WTC11 (cell line): ENCODE measurements around the gene RFX8. TPM values are rescaled to one million over a fixed set of nuclear protein-coding genes. Genes with fewer than 3 reads are reported as not detected.
A peak's percentile ranks its signal among the peaks of the same experiment; 100 is the strongest.

Experiments
- ATAC-seq: fragments of 200-7000 bp; cut with Tn5 transposase; 2 replicates; pipeline ENCODE4 v1.10.0; 2021; ENCODE audit warnings: mild to moderate bottlenecking, moderate library complexity
- CTCF ChIA-PET: fragments of 300-600 bp; sonication (Branson Sonifier 250); formaldehyde crosslinking; loops from one replicate; lab custom pipeline; 2021; ENCODE audit warnings: antibody characterized with exemption; lab: Charles Lee
- POLR2A ChIA-PET: fragments of 350-600 bp; sonication (Branson Sonifier 250); formaldehyde crosslinking; loops from one replicate; lab custom pipeline; 2021; ENCODE audit warnings: antibody characterized with exemption; lab: Charles Lee
- DNase-seq: peaks from one replicate; pipeline ENCODE4 v3.0.0; 2021; ENCODE audit warnings: low spot score
- H3K27ac Mint-ChIP-seq: 2 replicates; pipeline ENCODE4 v1.8.0; 2021; ENCODE audit warnings: mixed read lengths
- H3K27me3 Mint-ChIP-seq: 2 replicates; pipeline ENCODE4 v1.8.0; 2021; ENCODE audit warnings: low read depth, mild to moderate bottlenecking, moderate library complexity, mixed read lengths
- H3K36me3 Mint-ChIP-seq: 2 replicates; pipeline ENCODE4 v1.8.0; 2021; ENCODE audit warnings: mixed read lengths
- H3K4me1 Mint-ChIP-seq: 2 replicates; pipeline ENCODE4 v1.8.0; 2022; ENCODE audit warnings: mixed read lengths
- H3K4me3 Mint-ChIP-seq: 2 replicates; pipeline ENCODE4 v1.8.0; 2021; ENCODE audit warnings: mild to moderate bottlenecking, moderate library complexity, mixed read lengths
- H3K9me3 Mint-ChIP-seq: 2 replicates; pipeline ENCODE4 v1.8.0; 2021; ENCODE audit warnings: mixed read lengths
- FOXJ3 ChIP-seq: sonication (generic); formaldehyde crosslinking; IDR thresholded peaks from 2 replicates; pipeline ENCODE4 v1.9.0; 2021; ENCODE audit warnings: missing genetic modification reagents, mild to moderate bottlenecking, borderline replicate concordance
- FOXK1 ChIP-seq: sonication (generic); formaldehyde crosslinking; IDR thresholded peaks from 2 replicates; pipeline ENCODE4 v1.8.0; 2022; ENCODE audit warnings: mild to moderate bottlenecking, moderate library complexity, missing genetic modification reagents
- KAT7 ChIP-seq: sonication (generic); formaldehyde crosslinking; IDR thresholded peaks from 2 replicates; pipeline ENCODE4 v1.8.1; 2023; ENCODE audit warnings: missing genetic modification reagents, mild to moderate bottlenecking, borderline replicate concordance
- MXD4 ChIP-seq: fragments of 250-450 bp; sonication (Bioruptor Pico); IDR thresholded peaks from 2 replicates; pipeline ENCODE4 v1.8.0; 2021; ENCODE audit warnings: mild to moderate bottlenecking, moderate library complexity, borderline replicate concordance
- OVOL2 ChIP-seq: fragments of 250-450 bp; sonication (Bioruptor Pico); IDR thresholded peaks from 2 replicates; pipeline ENCODE4 v1.9.0; 2021; ENCODE audit warnings: mild to moderate bottlenecking, borderline replicate concordance
- RORB ChIP-seq: fragments of 250-450 bp; sonication (Bioruptor Pico); IDR thresholded peaks from 2 replicates; pipeline ENCODE4 v1.9.0; 2021; ENCODE audit warnings: mild to moderate bottlenecking
- SMAD4 ChIP-seq: sonication (generic); formaldehyde crosslinking; IDR thresholded peaks from 2 replicates; pipeline ENCODE4 v1.8.0; 2022; ENCODE audit warnings: mild to moderate bottlenecking, missing genetic modification reagents
- SP1 ChIP-seq: sonication (generic); formaldehyde crosslinking; conservative IDR thresholded peaks from 2 replicates; pipeline ENCODE4 v1.8.1; 2022; ENCODE audit warnings: missing genetic modification reagents
- TCF7 ChIP-seq: sonication (generic); formaldehyde crosslinking; IDR thresholded peaks from 2 replicates; pipeline ENCODE4 v1.8.0; 2022; ENCODE audit warnings: mild to moderate bottlenecking, low read depth, missing genetic modification reagents, moderate library complexity
- total RNA-seq: library from RNA; stranded (reverse); gene quantifications from 3 replicates; pipeline ENCODE4 v1.2.3, GENCODE V29; 2021
- TF ChIP-seq, protein P1 (sequence below): sonication (generic); formaldehyde crosslinking; conservative IDR thresholded peaks from 2 replicates; pipeline ENCODE4 v1.8.1; 2022; ENCODE audit warnings: mild to moderate bottlenecking, missing genetic modification reagents
- TF ChIP-seq, protein P2 (sequence below): sonication (generic); formaldehyde crosslinking; IDR thresholded peaks from 2 replicates; pipeline ENCODE4 v1.8.0; 2022; ENCODE audit warnings: mild to moderate bottlenecking, missing genetic modification reagents
- TF ChIP-seq, protein P3 (sequence below): sonication (generic); formaldehyde crosslinking; IDR thresholded peaks from 2 replicates; pipeline ENCODE4 v1.8.1; 2023; ENCODE audit warnings: mild to moderate bottlenecking, missing genetic modification reagents
- TF ChIP-seq, protein P4 (sequence below): sonication (generic); formaldehyde crosslinking; IDR thresholded peaks from 2 replicates; pipeline ENCODE4 v1.8.1; 2023; ENCODE audit warnings: mild to moderate bottlenecking, missing genetic modification reagents
- TF ChIP-seq, protein P5 (sequence below): sonication (generic); formaldehyde crosslinking; IDR thresholded peaks from 2 replicates; pipeline ENCODE4 v1.8.0; 2022; ENCODE audit warnings: missing genetic modification reagents
- TF ChIP-seq, protein P6 (sequence below): sonication (generic); formaldehyde crosslinking; IDR thresholded peaks from 2 replicates; pipeline ENCODE4 v1.8.0; 2023; ENCODE audit warnings: missing genetic modification reagents
- TF ChIP-seq, protein P7 (sequence below): sonication (generic); formaldehyde crosslinking; IDR thresholded peaks from 2 replicates; pipeline ENCODE4 v1.8.0; 2023; ENCODE audit warnings: missing genetic modification reagents, mild to moderate bottlenecking, borderline replicate concordance

The RFX8 gene
- total RNA-seq, 1 experiment from 2014 or later, result 0.28 TPM

DNA sequence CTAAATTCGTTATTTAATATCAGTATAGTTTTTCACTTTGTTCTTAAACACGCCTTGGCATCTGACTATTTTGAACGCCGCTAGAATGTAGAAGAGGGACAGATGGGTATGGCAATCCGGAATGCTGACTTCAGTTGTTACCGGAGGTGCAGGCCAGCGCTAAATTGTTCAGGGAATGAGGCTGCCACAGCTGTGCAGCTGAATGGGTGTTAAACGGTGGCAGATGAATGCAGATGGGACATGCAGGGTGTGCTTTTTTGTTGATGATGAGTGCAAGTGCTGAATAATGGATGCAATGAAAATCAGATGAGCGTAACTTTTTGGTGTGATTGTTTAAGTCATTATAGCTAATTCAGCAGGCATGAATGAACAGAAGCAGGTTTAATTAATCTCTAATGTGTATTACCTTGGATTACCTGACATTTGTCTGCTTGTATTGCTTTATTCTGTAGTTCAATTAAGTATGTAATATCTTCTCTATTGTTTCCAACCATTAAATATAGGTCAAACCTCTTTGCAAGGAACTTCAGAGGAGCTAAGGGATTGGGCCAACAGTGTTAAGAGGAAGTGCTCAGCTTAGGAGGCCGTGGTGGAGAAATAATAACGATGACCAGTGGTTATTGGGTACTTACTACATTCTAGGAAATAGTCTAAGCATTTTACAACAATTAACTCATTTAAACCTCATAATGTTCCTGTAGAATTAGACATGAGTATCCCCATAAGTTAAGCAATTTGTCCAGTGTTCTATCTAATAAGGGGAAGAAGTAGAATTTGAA lies 75.7 kb downstream of the RFX8 start (continued):
- TF ChIP-seq, protein P1, sequence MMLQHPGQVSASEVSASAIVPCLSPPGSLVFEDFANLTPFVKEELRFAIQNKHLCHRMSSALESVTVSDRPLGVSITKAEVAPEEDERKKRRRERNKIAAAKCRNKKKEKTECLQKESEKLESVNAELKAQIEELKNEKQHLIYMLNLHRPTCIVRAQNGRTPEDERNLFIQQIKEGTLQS, result no peak
- TF ChIP-seq SP1, result no peak
- no peak for TF ChIP-seq FOXK1 (CRISPR knock-in tag)
- TF ChIP-seq, protein P2, sequence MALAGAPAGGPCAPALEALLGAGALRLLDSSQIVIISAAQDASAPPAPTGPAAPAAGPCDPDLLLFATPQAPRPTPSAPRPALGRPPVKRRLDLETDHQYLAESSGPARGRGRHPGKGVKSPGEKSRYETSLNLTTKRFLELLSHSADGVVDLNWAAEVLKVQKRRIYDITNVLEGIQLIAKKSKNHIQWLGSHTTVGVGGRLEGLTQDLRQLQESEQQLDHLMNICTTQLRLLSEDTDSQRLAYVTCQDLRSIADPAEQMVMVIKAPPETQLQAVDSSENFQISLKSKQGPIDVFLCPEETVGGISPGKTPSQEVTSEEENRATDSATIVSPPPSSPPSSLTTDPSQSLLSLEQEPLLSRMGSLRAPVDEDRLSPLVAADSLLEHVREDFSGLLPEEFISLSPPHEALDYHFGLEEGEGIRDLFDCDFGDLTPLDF (CRISPR knock-in tag), result no peak
- no peak for TF ChIP-seq SMAD4 (CRISPR knock-in tag)
- TF ChIP-seq, protein P3, sequence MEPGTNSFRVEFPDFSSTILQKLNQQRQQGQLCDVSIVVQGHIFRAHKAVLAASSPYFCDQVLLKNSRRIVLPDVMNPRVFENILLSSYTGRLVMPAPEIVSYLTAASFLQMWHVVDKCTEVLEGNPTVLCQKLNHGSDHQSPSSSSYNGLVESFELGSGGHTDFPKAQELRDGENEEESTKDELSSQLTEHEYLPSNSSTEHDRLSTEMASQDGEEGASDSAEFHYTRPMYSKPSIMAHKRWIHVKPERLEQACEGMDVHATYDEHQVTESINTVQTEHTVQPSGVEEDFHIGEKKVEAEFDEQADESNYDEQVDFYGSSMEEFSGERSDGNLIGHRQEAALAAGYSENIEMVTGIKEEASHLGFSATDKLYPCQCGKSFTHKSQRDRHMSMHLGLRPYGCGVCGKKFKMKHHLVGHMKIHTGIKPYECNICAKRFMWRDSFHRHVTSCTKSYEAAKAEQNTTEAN (CRISPR knock-in tag), result no peak
- TF ChIP-seq FOXJ3, result no peak
- TF ChIP-seq, protein P4, sequence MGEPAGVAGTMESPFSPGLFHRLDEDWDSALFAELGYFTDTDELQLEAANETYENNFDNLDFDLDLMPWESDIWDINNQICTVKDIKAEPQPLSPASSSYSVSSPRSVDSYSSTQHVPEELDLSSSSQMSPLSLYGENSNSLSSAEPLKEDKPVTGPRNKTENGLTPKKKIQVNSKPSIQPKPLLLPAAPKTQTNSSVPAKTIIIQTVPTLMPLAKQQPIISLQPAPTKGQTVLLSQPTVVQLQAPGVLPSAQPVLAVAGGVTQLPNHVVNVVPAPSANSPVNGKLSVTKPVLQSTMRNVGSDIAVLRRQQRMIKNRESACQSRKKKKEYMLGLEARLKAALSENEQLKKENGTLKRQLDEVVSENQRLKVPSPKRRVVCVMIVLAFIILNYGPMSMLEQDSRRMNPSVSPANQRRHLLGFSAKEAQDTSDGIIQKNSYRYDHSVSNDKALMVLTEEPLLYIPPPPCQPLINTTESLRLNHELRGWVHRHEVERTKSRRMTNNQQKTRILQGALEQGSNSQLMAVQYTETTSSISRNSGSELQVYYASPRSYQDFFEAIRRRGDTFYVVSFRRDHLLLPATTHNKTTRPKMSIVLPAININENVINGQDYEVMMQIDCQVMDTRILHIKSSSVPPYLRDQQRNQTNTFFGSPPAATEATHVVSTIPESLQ, result no peak

DNA sequence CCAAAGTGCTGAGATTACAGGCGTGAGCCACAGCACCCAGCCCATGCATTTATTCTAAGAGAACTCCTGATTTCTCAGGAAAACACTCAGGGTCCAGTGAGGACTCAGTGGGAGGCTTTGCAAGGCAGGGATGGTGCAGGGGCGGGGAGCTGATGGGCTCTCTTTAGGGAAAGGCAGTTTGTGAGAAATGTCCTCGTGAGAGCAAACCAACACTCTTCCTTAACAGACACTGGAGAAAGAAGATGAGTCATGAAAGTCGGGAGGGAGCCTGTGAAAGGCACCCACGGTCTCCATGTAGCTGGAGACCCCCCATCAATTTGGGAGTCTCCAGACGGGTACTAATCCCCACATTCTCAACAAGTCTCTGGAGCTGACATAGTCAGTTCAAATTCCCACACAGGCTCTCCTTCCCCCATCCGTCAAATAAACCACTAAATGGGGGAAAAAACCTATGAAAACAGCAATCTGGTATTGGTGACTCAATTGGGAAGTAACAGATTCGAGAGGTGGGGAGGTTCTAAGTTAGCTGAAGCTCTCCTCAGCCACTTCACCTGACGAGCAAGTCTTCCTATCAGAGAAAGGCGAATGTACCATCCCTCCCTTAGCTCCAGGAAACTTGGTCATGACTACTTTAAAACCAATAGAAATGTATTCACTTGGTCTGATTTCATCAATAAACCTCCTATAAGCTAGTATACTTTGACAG lies 76.6 kb downstream of the RFX8 start:
- DNase-seq (peak; percentile 3), ATAC-seq (no peak)
- Mint-ChIP-seq H3K27ac (no peak overlapping the region), H3K9me3 (no peaks in the 10 kb centered on the region), H3K36me3 (no peaks in the 10 kb centered on the region), H3K4me3 (no peak overlapping the region), H3K4me1 (peaks cover 23% of the 10 kb centered on the region), H3K27me3 (no peaks in the 10 kb centered on the region; the same call in 1 of the 2 replicates)
- POLR2A ChIA-PET, result no interaction called here
- CTCF ChIA-PET, result interaction anchor here (0.9 to 3.0 kb wide), 4 partner anchors 11 to 56 kb away, joined by 3 to 13 read pairs (median 4); no protein-coding TSS in a partner anchor
- TF ChIP-seq, protein P5, sequence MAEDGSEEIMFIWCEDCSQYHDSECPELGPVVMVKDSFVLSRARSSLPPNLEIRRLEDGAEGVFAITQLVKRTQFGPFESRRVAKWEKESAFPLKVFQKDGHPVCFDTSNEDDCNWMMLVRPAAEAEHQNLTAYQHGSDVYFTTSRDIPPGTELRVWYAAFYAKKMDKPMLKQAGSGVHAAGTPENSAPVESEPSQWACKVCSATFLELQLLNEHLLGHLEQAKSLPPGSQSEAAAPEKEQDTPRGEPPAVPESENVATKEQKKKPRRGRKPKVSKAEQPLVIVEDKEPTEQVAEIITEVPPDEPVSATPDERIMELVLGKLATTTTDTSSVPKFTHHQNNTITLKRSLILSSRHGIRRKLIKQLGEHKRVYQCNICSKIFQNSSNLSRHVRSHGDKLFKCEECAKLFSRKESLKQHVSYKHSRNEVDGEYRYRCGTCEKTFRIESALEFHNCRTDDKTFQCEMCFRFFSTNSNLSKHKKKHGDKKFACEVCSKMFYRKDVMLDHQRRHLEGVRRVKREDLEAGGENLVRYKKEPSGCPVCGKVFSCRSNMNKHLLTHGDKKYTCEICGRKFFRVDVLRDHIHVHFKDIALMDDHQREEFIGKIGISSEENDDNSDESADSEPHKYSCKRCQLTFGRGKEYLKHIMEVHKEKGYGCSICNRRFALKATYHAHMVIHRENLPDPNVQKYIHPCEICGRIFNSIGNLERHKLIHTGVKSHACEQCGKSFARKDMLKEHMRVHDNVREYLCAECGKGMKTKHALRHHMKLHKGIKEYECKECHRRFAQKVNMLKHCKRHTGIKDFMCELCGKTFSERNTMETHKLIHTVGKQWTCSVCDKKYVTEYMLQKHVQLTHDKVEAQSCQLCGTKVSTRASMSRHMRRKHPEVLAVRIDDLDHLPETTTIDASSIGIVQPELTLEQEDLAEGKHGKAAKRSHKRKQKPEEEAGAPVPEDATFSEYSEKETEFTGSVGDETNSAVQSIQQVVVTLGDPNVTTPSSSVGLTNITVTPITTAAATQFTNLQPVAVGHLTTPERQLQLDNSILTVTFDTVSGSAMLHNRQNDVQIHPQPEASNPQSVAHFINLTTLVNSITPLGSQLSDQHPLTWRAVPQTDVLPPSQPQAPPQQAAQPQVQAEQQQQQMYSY (CRISPR knock-in tag), result no peak
- TF ChIP-seq KAT7 (CRISPR knock-in tag) (no peak), RORB (no peak), OVOL2 (CRISPR knock-in tag) (no peak), MXD4 (no peak), TCF7 (CRISPR knock-in tag) (no peak)
- TF ChIP-seq, protein P4, result no peak
- TF ChIP-seq, protein P6, sequence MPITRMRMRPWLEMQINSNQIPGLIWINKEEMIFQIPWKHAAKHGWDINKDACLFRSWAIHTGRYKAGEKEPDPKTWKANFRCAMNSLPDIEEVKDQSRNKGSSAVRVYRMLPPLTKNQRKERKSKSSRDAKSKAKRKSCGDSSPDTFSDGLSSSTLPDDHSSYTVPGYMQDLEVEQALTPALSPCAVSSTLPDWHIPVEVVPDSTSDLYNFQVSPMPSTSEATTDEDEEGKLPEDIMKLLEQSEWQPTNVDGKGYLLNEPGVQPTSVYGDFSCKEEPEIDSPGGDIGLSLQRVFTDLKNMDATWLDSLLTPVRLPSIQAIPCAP, result no peak
- TF ChIP-seq, protein P7, sequence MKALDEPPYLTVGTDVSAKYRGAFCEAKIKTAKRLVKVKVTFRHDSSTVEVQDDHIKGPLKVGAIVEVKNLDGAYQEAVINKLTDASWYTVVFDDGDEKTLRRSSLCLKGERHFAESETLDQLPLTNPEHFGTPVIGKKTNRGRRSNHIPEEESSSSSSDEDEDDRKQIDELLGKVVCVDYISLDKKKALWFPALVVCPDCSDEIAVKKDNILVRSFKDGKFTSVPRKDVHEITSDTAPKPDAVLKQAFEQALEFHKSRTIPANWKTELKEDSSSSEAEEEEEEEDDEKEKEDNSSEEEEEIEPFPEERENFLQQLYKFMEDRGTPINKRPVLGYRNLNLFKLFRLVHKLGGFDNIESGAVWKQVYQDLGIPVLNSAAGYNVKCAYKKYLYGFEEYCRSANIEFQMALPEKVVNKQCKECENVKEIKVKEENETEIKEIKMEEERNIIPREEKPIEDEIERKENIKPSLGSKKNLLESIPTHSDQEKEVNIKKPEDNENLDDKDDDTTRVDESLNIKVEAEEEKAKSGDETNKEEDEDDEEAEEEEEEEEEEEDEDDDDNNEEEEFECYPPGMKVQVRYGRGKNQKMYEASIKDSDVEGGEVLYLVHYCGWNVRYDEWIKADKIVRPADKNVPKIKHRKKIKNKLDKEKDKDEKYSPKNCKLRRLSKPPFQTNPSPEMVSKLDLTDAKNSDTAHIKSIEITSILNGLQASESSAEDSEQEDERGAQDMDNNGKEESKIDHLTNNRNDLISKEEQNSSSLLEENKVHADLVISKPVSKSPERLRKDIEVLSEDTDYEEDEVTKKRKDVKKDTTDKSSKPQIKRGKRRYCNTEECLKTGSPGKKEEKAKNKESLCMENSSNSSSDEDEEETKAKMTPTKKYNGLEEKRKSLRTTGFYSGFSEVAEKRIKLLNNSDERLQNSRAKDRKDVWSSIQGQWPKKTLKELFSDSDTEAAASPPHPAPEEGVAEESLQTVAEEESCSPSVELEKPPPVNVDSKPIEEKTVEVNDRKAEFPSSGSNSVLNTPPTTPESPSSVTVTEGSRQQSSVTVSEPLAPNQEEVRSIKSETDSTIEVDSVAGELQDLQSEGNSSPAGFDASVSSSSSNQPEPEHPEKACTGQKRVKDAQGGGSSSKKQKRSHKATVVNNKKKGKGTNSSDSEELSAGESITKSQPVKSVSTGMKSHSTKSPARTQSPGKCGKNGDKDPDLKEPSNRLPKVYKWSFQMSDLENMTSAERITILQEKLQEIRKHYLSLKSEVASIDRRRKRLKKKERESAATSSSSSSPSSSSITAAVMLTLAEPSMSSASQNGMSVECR, result no peak
